ENCODE measurements around the gene NCDN. TPM values are rescaled to one million over a fixed set of nuclear protein-coding genes. Genes with fewer than 3 reads are reported as not detected.

The NCDN gene
- total RNA-seq, 4 donors from 2014 or later: 10.1 to 13.7 (median 12.1) TPM

- Histone ChIP-seq H3K27me3 (no peaks in the 10 kb centered on the region), H3K9me3 (no peaks in the 10 kb centered on the region), H3K4me1 (peaks cover 21 to 66% (median 31%) of the 10 kb centered on the region in 3 donors), H3K36me3 (peaks cover 0 to 46% (median 13%) of the 10 kb centered on the region in 3 donors), H3K4me3 (no peak overlapping the region), H3K27ac (peak overlapping the region; percentile 68 to 99 (median 96))
- intact Hi-C loops (cut with DNase I): no loop called here
- WGBS, 2 donors: 35 to 48% methylated on average over 7 of the region's 7 CpGs
- DNase-seq: no peak
- TF ChIP-seq, protein P1, sequence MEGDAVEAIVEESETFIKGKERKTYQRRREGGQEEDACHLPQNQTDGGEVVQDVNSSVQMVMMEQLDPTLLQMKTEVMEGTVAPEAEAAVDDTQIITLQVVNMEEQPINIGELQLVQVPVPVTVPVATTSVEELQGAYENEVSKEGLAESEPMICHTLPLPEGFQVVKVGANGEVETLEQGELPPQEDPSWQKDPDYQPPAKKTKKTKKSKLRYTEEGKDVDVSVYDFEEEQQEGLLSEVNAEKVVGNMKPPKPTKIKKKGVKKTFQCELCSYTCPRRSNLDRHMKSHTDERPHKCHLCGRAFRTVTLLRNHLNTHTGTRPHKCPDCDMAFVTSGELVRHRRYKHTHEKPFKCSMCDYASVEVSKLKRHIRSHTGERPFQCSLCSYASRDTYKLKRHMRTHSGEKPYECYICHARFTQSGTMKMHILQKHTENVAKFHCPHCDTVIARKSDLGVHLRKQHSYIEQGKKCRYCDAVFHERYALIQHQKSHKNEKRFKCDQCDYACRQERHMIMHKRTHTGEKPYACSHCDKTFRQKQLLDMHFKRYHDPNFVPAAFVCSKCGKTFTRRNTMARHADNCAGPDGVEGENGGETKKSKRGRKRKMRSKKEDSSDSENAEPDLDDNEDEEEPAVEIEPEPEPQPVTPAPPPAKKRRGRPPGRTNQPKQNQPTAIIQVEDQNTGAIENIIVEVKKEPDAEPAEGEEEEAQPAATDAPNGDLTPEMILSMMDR (IDR thresholded peaks at IDR 0.05): no peak
- TF ChIP-seq POLR2A (IDR thresholded peaks at IDR 0.05): no peak
These were observed 3.1 kb upstream of the NCDN start for GRCh38 chr1:35554266-35555211.

- Histone ChIP-seq H3K9me3 (no peaks in the 10 kb centered on the region), H3K36me3 (peaks cover 0 to 40% (median 13%) of the 10 kb centered on the region in 3 donors), H3K27ac (peak overlapping the region; percentile 68 to 99 (median 96)), H3K4me1 (peaks cover 21 to 67% (median 31%) of the 10 kb centered on the region in 3 donors), H3K4me3 (no peak overlapping the region), H3K27me3 (no peaks in the 10 kb centered on the region)
- TF ChIP-seq POLR2A (IDR thresholded peaks at IDR 0.05): no peak
- TF ChIP-seq, protein P1 (IDR thresholded peaks at IDR 0.05): no peak
- 29 to 46% methylated on average over 4 of the region's 4 CpGs for WGBS, 2 donors
- DNase-seq: no peak
- intact Hi-C loops (cut with DNase I): no loop called here
These were observed 2.4 kb upstream of the NCDN start for GRCh38 chr1:35555212-35555584.

- DNase-seq: no peak
- Histone ChIP-seq H3K27ac (peak overlapping the region; percentile 94 to 99 (median 96)), H3K4me3 (peak overlapping the region; percentile 76 to 94 (median 85)), H3K9me3 (no peaks in the 10 kb centered on the region), H3K4me1 (peaks cover 23 to 73% (median 37%) of the 10 kb centered on the region in 3 donors), H3K27me3 (no peaks in the 10 kb centered on the region), H3K36me3 (peaks cover 0 to 33% (median 13%) of the 10 kb centered on the region in 3 donors)
- WGBS, 2 donors: 23 to 31% methylated on average over 10 of the region's 10 CpGs
- intact Hi-C loops (cut with DNase I): no loop called here
- TF ChIP-seq POLR2A (IDR thresholded peaks at IDR 0.05): no peak
- TF ChIP-seq, protein P1 (IDR thresholded peaks at IDR 0.05): no peak
These were observed 1.8 kb upstream of the NCDN start for GRCh38 chr1:35555601-35556477.

DNA sequence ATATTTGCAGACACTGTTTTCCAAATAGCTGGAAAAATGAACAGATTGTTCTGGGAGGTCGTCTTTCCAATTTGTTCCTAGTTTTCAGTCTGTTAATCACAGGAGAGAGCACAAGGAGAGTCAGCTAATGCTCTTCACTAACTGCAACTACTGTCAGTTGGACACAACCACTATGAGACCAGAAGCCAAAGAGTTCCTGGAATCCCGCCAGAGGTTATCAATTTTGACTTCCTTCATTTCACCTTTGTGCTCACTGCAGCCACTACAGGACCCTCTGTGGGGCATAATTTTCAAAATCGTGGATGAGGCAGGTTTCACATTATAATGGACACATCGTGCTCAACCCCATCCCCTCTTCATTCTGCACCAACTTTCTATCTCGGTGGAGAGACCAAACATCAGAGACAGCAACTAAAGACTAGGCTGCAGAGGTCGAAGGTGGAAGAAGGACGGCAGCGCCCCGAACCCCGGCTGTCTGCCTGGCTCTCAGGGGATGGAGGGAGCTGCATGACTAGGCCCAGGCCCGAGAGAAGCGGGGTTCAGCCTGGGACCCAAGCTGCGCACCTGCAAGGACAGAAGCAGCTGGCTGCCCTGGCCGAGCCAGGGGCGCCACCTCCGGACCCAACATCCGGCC lies 998 bp upstream of the NCDN start:
- intact Hi-C loops (cut with DNase I): no loop called here
- Histone ChIP-seq H3K36me3 (peaks cover 0 to 26% (median 10%) of the 10 kb centered on the region in 3 donors), H3K27ac (peak overlapping the region; percentile 94 to 99 (median 96)), H3K4me1 (peaks cover 29 to 81% (median 41%) of the 10 kb centered on the region in 3 donors), H3K4me3 (peak overlapping the region; percentile 76 to 94 (median 85)), H3K27me3 (no peaks in the 10 kb centered on the region), H3K9me3 (no peaks in the 10 kb centered on the region)
- WGBS, 2 donors: 2 to 4% methylated on average over 3 to 5 of the region's 17 CpGs
- no peak for DNase-seq
- no peak for TF ChIP-seq POLR2A (IDR thresholded peaks at IDR 0.05)
- TF ChIP-seq, protein P1 (IDR thresholded peaks at IDR 0.05): no peak
